GM21619 (cell line): ENCODE data around the gene NXT1.
"Not testable (repeated sequence)": the region's sequence is repeated elsewhere in the genome, so short reads cannot be mapped to it uniquely, and the experiment has no call there.

Experiments used
- ATAC-seq: cut with Tn5 transposase; IDR thresholded peaks from one replicate; pipeline ENCODE4 v1.9.1; 2021; ENCODE audit not compliant: unreplicated experiment

NXT1 gene

DNA sequence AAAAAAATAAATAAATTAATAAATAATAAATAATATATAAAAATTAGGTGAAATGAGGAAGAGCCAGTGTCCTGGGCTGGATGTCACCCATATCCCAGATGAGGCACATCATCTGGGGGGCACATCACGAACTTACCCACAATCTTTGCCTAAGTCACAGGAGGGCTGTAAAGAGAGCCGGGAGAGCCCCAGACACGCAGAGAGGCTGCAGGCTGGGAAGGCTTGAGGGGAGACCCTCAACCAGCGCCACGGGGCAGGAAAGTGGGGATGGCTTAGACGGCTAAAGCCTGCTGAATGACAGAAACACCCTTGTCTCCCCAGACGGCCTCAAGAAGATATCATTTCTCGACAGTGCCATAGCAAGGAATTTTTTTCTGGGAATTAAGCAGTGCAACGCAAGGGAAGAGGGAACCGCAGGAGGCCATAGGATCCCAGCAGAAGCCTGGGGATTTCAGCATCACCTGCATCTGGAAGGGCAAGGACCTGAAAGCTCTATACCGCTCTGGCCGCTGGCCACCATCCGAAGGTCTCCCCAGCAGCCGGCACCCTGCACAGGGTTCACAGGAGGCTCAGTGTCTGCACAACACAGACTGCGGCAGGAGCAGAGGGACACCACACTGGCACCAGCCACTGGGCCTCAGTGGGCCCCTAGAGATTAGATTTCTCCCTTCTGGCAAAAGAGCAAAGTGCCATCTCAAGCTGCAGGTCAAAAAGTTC lies 22.8 kb upstream of the NXT1 start:
- ATAC-seq, result no peak

DNA sequence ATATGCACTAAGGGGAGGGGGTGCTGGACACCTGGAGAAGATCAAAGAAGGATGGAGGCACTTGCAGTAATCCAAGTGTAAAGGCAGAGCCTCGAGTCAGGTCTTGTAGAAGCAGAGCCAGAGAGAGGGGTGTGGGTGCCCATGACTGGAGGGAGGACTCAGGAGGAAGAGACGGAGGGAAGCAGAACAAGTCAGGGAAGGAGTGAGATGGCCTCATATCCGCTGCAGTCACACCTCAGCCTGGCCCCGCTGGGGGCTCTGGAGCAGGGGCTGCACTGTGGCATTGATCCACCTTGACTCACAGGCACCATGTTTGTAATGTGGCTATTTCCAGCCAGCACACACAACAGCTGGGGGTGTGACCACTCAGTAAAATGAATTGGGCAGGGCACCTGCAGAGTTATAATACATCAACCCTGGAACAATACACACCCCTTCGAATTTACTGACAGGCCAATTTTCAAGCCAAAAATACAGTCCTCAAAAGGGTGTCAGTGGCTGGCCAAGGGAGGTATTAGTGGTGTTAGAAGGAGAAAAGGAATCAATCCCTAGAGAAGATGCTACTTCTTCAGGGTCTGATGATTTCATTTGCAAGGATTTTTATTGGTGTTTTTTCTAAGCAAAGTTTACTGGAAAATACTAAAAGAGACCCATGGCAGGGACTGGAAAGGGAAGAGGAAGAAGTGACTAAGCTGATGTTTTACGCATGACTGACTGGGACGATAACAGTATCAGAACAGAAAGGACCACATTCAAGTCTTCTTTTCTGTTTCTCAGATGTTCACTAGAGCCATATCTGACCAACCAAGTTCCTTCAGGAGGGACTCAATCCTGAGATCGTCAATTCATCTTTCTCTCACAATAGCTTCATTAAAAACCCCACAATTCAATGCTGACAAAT lies 18.9 kb upstream of the NXT1 start:
- no peak for ATAC-seq

DNA sequence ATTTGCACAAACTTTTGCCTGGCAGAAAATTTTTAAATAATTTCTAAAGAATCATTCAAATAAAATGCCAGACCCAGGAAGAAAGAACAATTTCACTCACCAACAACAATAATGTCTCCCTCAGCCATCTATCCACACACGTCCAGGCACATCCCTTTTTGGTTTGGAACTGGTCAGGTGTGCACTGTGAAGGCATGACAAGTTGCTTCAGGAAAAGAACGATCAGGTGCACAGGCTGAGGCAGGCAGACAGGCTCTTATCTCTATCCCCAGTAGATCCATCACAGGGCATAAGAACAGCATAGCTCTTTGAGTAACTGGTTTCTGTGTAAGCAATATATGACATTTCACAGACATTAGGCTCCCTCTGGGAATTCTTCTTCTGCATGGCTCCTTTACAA lies 18.1 kb upstream of the NXT1 start:
- ATAC-seq, result no peak

DNA sequence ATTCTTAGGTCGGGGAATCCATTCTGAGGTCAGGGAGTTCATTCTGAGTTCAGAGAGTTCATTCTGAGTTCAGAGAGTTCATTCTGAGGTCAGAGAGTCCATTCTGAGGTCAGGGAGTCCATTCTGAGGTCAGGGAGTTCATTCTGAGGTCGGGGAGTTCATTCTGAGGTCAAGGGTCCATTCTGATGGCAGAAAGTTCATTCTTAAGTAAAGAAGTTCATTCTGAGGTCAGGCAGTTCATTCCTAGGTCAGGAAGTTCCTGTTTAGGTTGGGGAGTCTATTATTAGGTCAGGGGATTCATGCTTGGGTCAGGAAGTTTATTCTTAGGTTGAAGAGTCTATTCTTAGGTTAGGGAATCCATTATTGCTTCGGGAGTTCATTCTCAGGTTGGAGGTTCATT lies 16.5 kb upstream of the NXT1 start:
- no peak for ATAC-seq

DNA sequence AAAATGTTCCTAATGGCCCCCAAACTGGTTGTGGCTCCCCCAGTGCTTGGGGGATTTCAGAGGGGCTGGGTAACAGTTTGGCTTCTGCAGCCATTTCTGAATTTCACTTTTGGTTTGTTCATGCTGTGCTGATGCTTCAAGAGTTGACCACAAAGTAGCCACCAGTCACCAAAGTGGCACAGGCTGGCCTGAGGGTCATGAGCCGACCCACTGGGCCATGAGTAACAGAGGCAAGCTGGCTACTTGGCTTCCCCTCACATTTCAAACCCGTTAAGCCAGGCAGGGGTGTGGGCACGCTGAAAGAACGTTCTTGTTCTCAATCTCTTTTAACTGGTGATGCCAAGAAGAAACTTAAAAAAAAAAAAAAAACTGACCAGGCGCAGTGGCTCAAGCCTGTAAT lies 15.1 kb upstream of the NXT1 start:
- ATAC-seq, result no peak

DNA sequence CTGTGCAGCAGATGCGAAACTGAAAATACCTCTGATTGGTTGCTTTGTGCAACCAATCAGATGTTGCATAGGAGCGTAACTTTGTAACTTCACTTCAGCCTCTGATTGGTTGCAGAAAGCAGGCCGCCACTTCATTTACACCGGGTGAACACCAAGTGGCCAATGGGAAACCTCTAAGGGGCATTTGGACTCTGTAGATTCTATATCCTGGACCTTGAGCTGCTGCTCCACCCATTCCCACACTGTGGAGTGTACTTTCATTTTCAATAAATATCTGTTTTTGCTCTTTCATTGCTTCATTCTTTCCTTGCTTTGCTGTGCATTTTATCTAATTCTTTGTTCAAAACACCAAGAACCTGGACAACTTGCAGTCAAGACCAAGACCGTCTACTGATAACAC lies 14.1 kb upstream of the NXT1 start:
- ATAC-seq, result no peak

DNA sequence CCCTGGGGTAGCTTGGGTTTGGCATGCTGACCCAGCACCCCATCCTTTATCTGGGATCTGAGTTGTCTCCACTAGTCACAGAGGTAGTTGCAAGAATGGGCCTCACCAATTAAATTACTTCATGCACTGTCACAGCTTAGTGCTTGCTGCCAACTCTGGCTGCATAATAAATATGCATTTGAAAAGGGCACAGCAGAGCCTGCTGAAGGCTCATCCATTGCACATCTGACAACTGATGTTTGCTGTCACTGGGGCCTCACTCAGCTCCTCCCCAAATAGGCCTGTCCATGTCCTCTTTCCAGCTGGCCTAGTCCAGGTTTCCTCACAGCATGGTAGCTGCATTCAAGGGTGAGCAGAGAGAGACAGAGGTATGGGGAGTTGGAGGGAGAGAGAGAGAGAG lies 13.3 kb upstream of the NXT1 start:
- ATAC-seq, result no peak

DNA sequence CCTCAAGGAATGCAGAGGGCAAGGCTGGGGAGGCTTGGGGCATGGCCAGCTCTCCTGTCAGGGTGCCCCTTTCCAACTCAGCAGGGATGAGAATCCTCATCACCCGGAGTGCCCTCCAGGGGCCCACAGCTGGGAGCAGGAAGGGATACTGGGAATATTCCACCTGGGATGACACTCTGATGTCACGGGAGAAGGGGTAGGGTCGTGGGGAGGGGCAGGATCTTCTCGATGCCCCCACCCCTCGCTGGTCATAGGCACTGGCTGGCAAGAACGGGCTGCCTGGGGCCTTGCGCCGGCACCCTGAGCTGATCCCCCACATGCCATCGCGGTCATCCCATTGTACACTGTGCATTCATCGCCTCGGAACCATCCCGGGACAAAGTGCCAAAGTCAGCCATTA lies 10.6 kb upstream of the NXT1 start:
- ATAC-seq, result no peak

DNA sequence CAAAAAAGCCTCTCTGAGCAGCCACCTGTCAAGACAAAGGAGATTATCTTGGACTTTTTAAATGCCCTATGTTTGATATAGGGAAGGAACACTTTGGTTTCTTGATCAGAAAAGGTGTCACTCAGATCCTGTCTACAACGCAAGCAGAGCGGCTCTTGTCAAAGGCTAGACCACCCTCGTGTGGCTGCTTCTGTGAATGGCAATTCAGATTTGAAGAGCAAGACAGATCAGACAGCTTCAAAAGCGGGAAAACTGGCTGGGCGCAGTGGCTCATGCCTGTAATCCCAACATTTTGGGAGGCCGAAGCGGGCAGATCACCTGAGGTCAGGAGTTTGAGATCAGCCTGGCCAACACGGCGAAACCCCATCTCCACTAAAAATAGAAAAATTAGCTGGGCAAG lies 10.1 kb upstream of the NXT1 start:
- ATAC-seq, result no peak

DNA sequence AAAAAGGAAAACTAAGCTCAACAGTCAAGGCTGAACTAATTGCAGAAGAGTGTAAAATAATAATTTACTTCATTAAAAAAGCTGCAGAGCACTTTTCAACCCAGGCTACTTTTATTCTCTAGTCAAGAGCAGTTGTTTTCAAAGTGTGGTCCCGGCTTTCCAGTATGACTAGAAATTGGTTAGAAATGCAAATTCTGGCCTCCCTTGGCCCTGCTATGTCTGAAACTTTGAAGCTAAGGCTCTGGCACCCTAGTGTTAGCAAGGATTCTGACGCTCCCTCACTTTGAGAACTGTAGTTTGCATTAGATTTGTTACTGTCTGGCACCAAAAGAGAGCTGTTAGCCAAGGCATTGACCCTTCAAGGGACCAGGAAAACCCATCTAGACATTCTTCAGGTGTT lies 9.5 kb upstream of the NXT1 start:
- peak; percentile 81 for ATAC-seq

DNA sequence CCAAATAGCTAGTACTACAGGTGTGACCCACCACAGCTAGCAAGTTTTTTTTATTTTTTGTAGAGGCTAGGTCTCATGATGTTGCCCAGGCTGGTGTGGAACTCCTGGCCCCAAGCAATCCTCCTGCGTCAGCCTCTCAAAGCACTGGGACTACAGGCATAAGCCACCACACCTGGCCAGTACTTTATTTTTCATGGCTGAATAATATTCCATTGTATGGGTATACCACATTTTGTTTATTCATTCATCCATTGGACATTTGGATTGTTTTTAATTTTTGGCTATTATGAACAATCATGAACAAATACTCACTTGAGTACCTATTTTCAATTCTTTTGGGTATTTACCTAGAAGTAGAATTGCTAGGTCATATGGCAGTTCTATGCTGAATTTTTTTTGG lies 7.0 kb upstream of the NXT1 start:
- ATAC-seq, result no peak

DNA sequence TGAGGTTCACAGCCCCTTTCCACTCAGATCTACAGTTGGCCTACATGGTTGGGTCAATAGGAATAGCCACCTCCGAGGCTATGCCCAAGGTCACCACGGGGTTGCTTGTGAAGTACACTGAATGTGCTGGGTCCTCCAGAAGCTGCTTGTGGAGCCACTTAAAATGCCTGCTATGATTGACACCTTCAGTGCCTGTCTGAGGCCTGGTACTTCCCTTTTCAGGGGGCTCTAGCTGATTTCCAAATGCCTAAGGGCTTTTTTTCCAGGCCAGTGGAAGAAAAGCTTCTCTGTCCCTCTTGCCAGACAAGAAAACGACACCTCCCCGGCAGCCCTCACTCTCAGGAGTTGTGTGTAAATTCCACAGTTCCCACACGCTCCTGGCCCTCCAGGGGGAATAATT lies 6.3 kb upstream of the NXT1 start:
- ATAC-seq, result no peak

DNA sequence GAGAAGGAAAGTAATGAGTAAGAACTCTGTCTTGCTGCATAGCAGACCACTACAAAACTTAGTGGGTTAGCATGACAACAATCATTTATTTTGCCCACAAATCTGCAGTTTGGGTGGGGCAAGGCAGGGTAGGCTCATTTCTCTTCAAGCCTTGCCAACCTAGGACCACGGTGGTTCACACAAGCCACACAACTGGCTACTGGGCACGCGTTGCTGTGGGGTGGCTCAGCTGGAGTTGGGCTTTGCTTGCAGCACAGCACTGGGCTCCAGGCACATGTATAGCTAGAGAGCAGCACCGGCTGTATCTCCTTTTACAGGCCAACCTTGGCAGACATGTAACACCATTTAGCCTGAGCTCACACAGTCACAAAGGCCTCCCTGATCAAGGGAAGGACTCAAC lies 4.6 kb upstream of the NXT1 start:
- no peak for ATAC-seq

DNA sequence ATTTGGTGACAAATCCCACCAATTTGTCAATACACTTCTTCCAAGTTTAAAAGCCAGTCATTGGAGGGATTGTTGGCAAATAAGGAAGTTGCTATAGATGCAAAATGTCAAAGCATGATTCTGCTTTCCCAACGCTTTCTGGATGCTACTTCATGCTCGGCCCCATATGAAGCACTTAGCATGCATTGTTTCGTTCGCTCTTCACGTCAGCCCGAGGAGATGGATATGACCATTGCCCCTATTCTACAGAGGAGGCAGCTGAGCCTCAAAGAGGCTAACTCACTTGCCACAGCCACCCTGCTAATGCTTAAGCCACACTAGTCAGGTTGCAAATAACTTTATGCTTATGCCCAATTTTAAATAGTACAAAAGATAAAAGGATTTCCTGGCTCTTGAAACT lies 2.8 kb upstream of the NXT1 start:
- no peak for ATAC-seq

DNA sequence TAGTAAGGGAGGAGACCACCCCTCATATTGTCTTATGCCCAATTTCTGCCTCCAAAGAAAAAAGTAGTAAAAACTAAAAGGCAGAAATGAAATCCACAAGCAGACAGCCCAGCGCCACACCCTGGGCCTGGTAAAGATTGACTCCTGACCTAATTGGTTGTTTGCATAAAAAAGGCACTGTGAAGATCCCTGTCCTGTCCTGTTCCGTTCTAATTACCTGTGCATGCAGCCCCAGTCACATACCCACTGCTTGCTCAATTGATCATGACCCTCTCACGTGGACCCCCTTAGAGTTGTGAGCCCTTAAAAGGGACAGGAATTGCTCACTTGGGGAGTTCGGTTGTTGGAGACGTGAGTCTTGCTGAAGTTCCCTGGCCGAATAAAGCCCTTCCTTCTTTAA lies 2.1 kb upstream of the NXT1 start:
- not testable (repeated sequence) for ATAC-seq

DNA sequence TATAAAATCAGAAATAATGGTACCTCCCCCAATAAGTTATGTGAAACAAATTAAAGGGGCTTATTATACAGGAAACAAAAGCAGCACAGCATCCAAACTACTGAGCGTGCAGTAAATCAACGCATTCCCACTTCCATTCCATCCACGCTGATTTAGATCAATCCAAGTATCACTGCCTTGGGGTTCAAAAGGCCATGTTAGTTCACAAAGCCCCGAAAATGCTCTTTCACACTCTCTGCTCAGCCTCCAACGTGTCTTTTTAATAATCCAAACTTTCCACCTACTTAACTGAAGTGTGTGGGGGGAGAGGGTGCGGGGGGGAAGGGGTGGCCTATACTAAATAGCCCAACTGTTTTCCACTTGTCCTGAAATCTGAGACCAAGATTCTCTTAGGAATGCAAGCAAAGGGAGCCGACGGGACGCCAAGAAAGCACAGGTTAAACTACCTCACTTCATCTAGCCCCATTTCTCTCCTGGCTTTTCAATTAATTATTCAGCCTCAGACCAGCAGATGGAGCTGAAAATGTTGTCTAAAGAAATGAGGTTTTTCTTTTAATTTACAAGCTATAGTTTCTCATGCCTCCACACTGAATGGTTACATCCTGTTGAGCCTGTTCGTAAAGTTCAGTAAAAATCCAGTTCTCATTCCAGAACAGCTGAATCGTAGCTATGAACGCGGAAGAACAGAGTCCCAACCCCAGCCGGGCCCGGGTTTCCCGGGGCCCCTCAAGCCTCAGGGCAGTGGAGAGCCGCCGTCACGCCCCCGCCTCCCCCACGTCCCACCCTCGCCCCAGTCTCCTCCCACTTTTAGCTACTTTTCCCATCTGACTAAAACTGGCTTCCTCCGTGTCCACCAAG lies 1.0 kb upstream of the NXT1 start:
- peak; percentile 31 for ATAC-seq

DNA sequence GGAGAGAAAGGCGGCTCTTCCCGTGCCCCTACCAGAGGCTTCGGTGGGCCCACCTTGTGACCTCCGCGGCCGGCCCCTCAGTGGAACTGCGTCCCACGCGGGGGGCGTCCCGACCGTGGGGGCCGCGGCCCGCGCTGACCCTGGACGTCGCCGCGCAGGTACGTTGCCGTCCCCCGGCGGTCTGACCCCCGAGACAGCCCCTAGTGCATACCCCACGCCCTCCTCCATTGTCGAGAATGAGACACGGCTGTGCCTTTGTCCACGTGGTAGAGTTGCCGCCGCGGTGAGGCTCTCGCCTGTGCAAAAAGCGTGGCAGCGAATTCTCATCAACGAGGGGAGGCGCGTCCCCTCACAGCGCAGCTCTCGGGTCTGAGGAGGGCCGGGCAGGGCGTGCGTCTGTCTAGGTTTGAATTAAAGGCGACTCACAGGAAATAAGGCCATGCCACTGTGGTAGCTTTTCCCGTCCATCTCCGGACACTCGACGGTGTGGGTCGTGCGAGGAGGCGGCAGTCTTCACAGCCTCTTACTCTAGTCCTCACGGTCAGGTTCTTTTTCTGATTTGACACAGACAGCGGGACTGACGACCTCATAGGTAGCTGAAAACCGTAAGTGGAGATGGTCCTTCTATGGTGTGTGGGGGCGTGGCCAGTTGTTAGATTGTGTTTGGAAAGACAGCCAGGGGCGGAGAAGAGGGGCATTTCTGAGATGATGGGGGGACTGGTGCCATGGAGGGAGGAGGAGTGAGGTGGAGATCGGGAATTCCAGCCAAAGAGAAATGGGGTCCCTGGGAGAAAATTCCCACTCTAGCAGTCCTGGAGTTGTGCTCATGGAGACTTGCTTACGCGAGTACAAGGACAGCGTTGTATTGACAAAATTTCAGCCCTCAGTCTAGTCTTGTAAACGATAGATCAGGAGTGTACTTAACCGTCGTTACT lies 580 bp downstream of the NXT1 start:
- ATAC-seq, result peak; percentile 21

DNA sequence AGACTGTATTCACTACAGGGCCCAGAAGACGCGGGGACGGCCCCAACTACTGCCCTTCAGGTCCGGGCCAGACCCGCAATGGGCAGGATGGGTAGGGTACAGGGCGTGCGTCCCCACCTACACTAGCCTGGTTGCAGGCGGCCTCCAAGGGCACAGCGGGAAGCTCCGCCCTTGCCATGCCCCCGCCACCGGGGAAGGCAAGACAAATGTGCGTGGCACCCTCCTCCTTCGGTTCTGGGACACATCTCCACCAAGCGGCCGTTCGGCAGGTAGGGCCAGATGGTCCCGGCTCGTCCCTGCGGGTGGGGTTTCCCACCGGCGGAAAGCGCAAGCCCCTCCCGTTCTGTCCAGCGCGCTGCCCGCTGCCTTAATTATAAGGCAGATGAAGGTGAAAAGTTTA lies 5.6 kb downstream of the NXT1 start:
- ATAC-seq, result no peak

DNA sequence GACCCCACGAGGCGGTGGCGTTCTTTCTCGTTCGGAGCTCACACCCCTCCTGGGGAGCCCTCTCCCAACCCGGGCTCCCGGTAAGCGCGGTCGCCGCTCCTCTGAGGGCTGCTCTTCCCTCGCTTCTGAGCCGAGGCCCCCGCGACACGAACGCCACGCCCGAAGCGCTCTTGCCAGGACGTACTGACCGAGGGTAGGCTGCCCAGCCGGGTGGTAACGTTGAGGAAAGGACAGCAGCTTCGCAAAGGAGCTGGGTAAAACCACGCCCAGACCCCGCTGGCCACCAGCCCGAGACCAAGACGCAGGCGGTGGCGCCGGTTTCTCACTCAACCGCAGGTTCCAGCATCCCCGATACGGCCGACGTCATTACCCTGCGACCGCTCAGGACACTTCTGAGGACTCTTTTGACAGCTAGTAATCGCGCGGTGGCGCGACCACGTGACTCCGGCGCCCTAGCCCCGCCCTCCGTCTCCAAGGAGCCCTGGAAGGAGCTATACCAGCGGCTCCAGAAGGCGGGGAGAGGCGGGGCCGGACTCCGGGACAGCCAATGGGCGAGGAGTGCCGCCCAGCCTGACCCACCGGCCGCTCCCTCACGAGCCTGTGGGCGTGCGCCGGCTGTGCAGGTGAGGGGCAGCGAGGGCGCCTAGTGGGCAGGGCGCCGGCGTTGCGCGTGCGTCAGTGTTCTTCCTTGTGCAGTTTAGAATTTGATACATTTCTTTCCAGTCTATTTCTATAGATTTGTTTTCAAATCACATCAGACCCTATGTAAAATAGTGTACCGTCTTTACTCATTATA lies 7.4 kb downstream of the NXT1 start:
- ATAC-seq, result peak; percentile 68

DNA sequence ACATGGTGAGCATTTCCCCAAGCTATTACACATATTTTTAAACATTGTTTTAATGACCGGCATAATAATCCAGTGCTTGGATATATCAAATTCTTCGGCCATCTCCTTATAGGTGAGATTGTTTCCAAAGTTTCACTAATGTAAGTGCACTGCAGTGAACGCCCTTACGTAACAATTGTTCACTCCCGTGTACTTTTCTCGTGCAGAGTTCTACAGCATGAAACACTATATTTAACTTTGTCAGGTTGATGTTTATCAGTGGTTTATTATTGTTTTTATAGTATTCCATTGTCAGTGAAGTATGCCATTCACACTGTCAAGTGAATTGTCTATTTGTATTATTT lies 7.9 kb downstream of the NXT1 start:
- ATAC-seq, result no peak
